Peyer's patch (tissue), 4 donors: ENCODE results near the gene DAO. TPM values are rescaled to one million over a fixed set of nuclear protein-coding genes. Genes with fewer than 3 reads are reported as not detected.

ENCODE experiments used
- DNase-seq, 3 donors: peaks; one replicate each; pipeline ENCODE4 v3.0.0-alpha.2; 2017 to 2019
- H3K27ac ChIP-seq, 4 donors: fragments of 200-600 bp; sonication (generic); one replicate each; pipeline ENCODE4 v1.5.1; 2016 to 2019
- H3K27me3 ChIP-seq, 2 donors: fragments of 200-600 bp; sonication (generic); one replicate each; pipeline ENCODE4 v1.5.1; 2019
- H3K36me3 ChIP-seq, 3 donors: fragments of 200-600 bp; sonication (generic); one replicate each; pipeline ENCODE4 v1.5.1; 2016 to 2019
- H3K4me1 ChIP-seq, 4 donors: fragments of 200-600 bp; sonication (generic); one replicate each; pipeline ENCODE4 v1.5.1; 2016 to 2019
- H3K4me3 ChIP-seq, 4 donors: fragments of 200-600 bp; sonication (generic); 1 replicate in 3 of 4; 2 replicates in 1 of 4; pipeline ENCODE4 v1.5.1; 2016 to 2019; ENCODE audit warnings: mild to moderate bottlenecking in 1 of 4
- H3K9me3 ChIP-seq, 4 donors: fragments of 200-600 bp; sonication (generic); one replicate each; pipeline ENCODE4 v1.5.1; 2016 to 2019; ENCODE audit warnings: mild to moderate bottlenecking in 1 of 4
- POLR2A ChIP-seq, 2 donors: fragments of 450-650 bp; IDR thresholded peaks; one replicate each; pipeline ENCODE4 v1.5.1; 2017; ENCODE audit warnings: antibody characterized with exemption in 2 of 2, mild to moderate bottlenecking in 2 of 2, moderate library complexity in 2 of 2
- total RNA-seq, 4 donors: library from RNA; depleted of rRNA; stranded (reverse); fragments of >200 nt; gene quantifications; one replicate each; pipeline ENCODE4 v1.1.0, GENCODE V29; 2016
- TF ChIP-seq, protein P1 (sequence below), 6 experiments: fragments of 450-650 bp in 4 of 6; fragments of 200-600 bp in 2 of 6; sonication (generic) in 1 of 6; IDR thresholded peaks; one replicate each; pipeline ENCODE4 v1.5.1; 2017 to 2019; ENCODE audit warnings: antibody characterized with exemption in 6 of 6, mild to moderate bottlenecking in 3 of 6, moderate library complexity in 1 of 6

Gene DAO
- total RNA-seq, 4 donors from 2014 or later = 1.2 TPM; not detected in 3

GRCh38 chr12:108886873-108887629 is 7.2 kb downstream of the DAO start:
- H3K4me3 ChIP-seq = no peak overlapping the region
- no peak for DNase-seq

GRCh38 chr12:108888031-108888430 is 8.1 kb downstream of the DAO start:
- Histone ChIP-seq H3K36me3 (no peaks in the 10 kb centered on the region), H3K27ac (no peak overlapping the region), H3K9me3 (no peaks in the 10 kb centered on the region), H3K4me1 (no peaks in the 10 kb centered on the region), H3K27me3 (no peaks in the 10 kb centered on the region), H3K4me3 (no peak overlapping the region)
- DNase-seq = no peak
- TF ChIP-seq, protein P1, sequence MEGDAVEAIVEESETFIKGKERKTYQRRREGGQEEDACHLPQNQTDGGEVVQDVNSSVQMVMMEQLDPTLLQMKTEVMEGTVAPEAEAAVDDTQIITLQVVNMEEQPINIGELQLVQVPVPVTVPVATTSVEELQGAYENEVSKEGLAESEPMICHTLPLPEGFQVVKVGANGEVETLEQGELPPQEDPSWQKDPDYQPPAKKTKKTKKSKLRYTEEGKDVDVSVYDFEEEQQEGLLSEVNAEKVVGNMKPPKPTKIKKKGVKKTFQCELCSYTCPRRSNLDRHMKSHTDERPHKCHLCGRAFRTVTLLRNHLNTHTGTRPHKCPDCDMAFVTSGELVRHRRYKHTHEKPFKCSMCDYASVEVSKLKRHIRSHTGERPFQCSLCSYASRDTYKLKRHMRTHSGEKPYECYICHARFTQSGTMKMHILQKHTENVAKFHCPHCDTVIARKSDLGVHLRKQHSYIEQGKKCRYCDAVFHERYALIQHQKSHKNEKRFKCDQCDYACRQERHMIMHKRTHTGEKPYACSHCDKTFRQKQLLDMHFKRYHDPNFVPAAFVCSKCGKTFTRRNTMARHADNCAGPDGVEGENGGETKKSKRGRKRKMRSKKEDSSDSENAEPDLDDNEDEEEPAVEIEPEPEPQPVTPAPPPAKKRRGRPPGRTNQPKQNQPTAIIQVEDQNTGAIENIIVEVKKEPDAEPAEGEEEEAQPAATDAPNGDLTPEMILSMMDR (IDR thresholded peaks at IDR 0.05) = no peak
- TF ChIP-seq POLR2A (IDR thresholded peaks at IDR 0.05) = no peak

More at GRCh38 chr12:108886873-108887629, 7.2 kb downstream of the DAO start:
- Histone ChIP-seq H3K36me3 (no peaks in the 10 kb centered on the region), H3K27ac (no peak overlapping the region), H3K4me1 (no peaks in the 10 kb centered on the region), H3K9me3 (no peaks in the 10 kb centered on the region), H3K27me3 (no peaks in the 10 kb centered on the region)
- TF ChIP-seq, protein P1 (IDR thresholded peaks at IDR 0.05) = no peak
- no peak for TF ChIP-seq POLR2A (IDR thresholded peaks at IDR 0.05)

DNA sequence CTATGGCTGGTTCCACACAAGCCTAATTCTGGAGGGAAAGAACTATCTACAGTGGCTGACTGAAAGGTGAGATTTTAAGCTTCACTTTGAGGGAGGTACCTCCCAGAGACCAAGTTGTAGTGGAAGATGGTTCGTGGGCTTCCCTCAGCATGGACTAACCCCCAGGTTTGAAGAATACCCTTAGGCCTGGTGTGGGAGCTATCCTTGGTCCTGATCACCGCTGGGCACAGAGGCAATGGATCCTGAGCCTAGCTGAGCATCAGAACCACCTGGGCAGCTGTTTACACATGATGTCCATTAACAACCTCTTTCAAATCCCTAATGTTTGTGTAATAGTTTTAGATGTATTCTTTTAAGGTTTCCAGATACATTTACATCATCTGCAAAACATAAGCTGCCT is 10.3 kb downstream of the DAO start:
- Histone ChIP-seq H3K27me3 (no peaks in the 10 kb centered on the region), H3K27ac (no peak overlapping the region), H3K36me3 (no peaks in the 10 kb centered on the region), H3K9me3 (no peaks in the 10 kb centered on the region), H3K4me3 (no peak overlapping the region), H3K4me1 (no peaks in the 10 kb centered on the region)
- no peak for TF ChIP-seq POLR2A (IDR thresholded peaks at IDR 0.05)
- TF ChIP-seq, protein P1 (IDR thresholded peaks at IDR 0.05) = no peak
- no peak for DNase-seq

GRCh38 chr12:108895220-108895802 is 15.4 kb downstream of the DAO start:
- H3K27ac ChIP-seq = no peak overlapping the region
- DNase-seq = no peak
- H3K4me3 ChIP-seq = no peak overlapping the region
- no peak for TF ChIP-seq POLR2A (IDR thresholded peaks at IDR 0.05)
- TF ChIP-seq, protein P1 (IDR thresholded peaks at IDR 0.05) = no peak
- no peaks in the 10 kb centered on the region for H3K36me3 ChIP-seq
- no peaks in the 10 kb centered on the region for H3K9me3 ChIP-seq
- no peaks in the 10 kb centered on the region for H3K27me3 ChIP-seq
- H3K4me1 ChIP-seq = no peaks in the 10 kb centered on the region

DNA sequence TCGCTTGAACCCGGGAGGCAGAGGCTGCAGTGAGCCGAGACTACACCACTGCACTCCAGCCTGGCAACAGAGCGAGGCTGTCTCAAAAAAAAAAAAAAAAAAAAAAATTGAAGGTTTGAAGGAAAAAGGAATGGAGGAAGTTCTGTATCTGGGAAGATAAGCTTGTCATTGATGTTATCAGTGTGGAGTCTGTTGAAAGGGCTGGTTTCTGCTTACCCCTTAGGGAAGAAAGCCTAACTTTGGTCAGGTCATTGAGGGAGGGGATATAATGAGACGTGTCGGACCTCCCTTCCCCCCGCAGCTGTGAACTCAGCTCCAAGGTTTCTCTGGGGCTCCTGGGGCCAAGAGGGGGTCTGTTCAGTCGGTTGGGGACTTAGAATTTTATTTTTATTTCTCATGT is 16.4 kb downstream of the DAO start:
- no peak overlapping the region for H3K27ac ChIP-seq
- no peak for TF ChIP-seq POLR2A (IDR thresholded peaks at IDR 0.05)
- TF ChIP-seq, protein P1 (IDR thresholded peaks at IDR 0.05) = no peak
- H3K4me1 ChIP-seq = no peaks in the 10 kb centered on the region
- no peaks in the 10 kb centered on the region for H3K27me3 ChIP-seq
- DNase-seq = no peak
- H3K36me3 ChIP-seq = no peaks in the 10 kb centered on the region
- no peaks in the 10 kb centered on the region for H3K9me3 ChIP-seq
- no peak overlapping the region for H3K4me3 ChIP-seq
